ENCODE measurements around the gene POLN. TPM values are rescaled to one million over a fixed set of nuclear protein-coding genes. Genes with fewer than 3 reads are reported as not detected.
"Not testable (repeated sequence)": the region's sequence is repeated elsewhere in the genome, so short reads cannot be mapped to it uniquely, and the experiment has no call there.

Gene POLN
- total and polyA plus RNA-seq, 3 experiments from 2014 or later, result 0.55 to 1.6 (median 1.5) TPM

- Mint-ChIP-seq H3K27ac (no peak overlapping the region), H3K4me1 (peaks cover 2 to 5% (median 5%) of the 10 kb centered on the region in 3 donors), H3K27me3 (peaks cover 26 to 49% of the 10 kb centered on the region in 2 donors), H3K36me3 (peaks cover 0 to 1% (median 0%) of the 10 kb centered on the region in 3 donors), H3K9me3 (no peaks in the 10 kb centered on the region), H3K4me3 (no peak overlapping the region)
- Histone ChIP-seq H3K4me3 (ENCODE audit: low read length) (no peak overlapping the region), H3K9me3 (ENCODE audit: low read length) (no peaks in the 10 kb centered on the region), H3K4me1 (ENCODE audit: insufficient read depth, low read length) (peaks cover 3% of the 10 kb centered on the region), H3K27ac (ENCODE audit: low read depth, low read length) (no peak overlapping the region), H3K36me3 (ENCODE audit: insufficient read depth, low read length) (no peaks in the 10 kb centered on the region), H3K27me3 (ENCODE audit: insufficient read depth, low read length, poor library complexity, severe bottlenecking) (peaks cover 3% of the 10 kb centered on the region)
- ChIA-PET CTCF (no interaction called here), POLR2A (no interaction called here)
- DNase-seq, result no peak
These were observed 205.6 kb downstream of the POLN start for GRCh38 chr4:2036327-2036726.

- DNase-seq; H3K4me3 ChIP-seq (ENCODE audit: low read length); CTCF ChIA-PET; H3K27me3 ChIP-seq (ENCODE audit: insufficient read depth, low read length, poor library complexity, severe bottlenecking); H3K27ac ChIP-seq (ENCODE audit: low read depth, low read length); H3K9me3 Mint-ChIP-seq; H3K4me1 Mint-ChIP-seq; H3K36me3 Mint-ChIP-seq; H3K9me3 ChIP-seq (ENCODE audit: low read length); H3K4me1 ChIP-seq (ENCODE audit: insufficient read depth, low read length); H3K27ac Mint-ChIP-seq; H3K4me3 Mint-ChIP-seq; POLR2A ChIA-PET; H3K36me3 ChIP-seq (ENCODE audit: insufficient read depth, low read length): not testable (repeated sequence)
- peaks cover 13 to 51% of the 10 kb centered on the region in 2 donors for H3K27me3 Mint-ChIP-seq
These were observed 210.8 kb downstream of the POLN start for GRCh38 chr4:2031161-2031560.

DNA sequence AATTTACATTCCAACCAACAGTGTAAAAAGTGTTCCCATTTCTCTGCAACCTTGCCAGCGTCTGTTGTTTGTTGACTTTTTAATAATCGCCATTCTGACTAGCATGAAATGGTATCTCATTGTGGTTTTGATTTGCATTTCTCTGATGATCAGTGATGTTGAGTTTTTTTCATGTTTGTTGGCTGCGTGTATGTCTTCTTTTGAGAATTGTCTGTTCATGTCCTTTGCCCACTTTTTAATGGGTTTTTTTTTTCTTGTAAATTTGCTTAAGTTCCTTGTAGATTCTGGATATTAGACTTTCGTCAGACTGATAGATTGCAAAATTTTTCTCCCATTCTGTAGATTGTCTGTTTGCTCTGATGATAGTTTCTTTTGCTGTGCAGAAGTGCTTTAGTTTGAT is 214.8 kb downstream of the POLN start:
- H3K27me3 Mint-ChIP-seq, result peaks cover 20 to 56% of the 10 kb centered on the region in 2 donors
- not testable (repeated sequence) for H3K9me3 Mint-ChIP-seq

DNA sequence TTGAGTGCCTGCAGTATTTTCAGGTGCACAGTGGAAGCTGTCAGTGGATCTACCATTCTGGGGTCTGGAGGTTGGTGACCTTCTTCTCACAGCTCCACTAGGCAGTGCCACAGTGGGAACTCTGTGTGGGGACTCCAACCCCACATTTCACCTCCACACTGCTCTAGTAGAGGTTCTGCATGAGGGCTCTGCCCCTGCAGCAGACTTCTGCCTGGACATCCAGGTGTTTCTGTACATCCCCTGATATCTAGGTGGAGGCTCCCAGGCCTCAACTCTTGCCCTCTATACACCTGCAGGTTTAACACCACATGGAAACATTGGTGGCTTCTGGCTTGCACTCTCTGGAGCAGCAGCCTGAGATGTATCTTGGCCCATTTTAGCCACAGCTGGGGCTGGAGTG is 216.1 kb downstream of the POLN start:
- H3K9me3 Mint-ChIP-seq, result peaks cover 0 to 5% (median 0%) of the 10 kb centered on the region in 5 donors
- Histone ChIP-seq H3K9me3 (ENCODE audit: low read length) (no peaks in the 10 kb centered on the region), H3K27ac (ENCODE audit: low read depth, low read length) (no peak overlapping the region), H3K4me1 (ENCODE audit: insufficient read depth, low read length) (no peaks in the 10 kb centered on the region), H3K36me3 (ENCODE audit: insufficient read depth, low read length) (no peaks in the 10 kb centered on the region), H3K27me3 (ENCODE audit: insufficient read depth, low read length, poor library complexity, severe bottlenecking) (no peaks in the 10 kb centered on the region), H3K4me3 (ENCODE audit: low read length) (no peak overlapping the region)
- peaks cover 0 to 5% (median 3%) of the 10 kb centered on the region in 3 donors for H3K36me3 Mint-ChIP-seq
- DNase-seq, result no peak
- peak overlapping the region in 1 of 8 donors; percentile 57 for H3K27ac Mint-ChIP-seq
- no peak overlapping the region for H3K4me3 Mint-ChIP-seq
- CTCF ChIA-PET, result no interaction called here
- no peaks in the 10 kb centered on the region for H3K4me1 Mint-ChIP-seq
- H3K27me3 Mint-ChIP-seq, result peaks cover 29 to 62% of the 10 kb centered on the region in 2 donors
- POLR2A ChIA-PET, result no interaction called here

More for the DNA sequence above, 214.8 kb downstream of the POLN start:
- H3K27ac Mint-ChIP-seq; H3K4me1 Mint-ChIP-seq; H3K4me1 ChIP-seq (ENCODE audit: insufficient read depth, low read length); CTCF ChIA-PET; POLR2A ChIA-PET; DNase-seq; H3K27me3 ChIP-seq (ENCODE audit: insufficient read depth, low read length, poor library complexity, severe bottlenecking); H3K27ac ChIP-seq (ENCODE audit: low read depth, low read length); H3K36me3 Mint-ChIP-seq; H3K4me3 Mint-ChIP-seq; H3K36me3 ChIP-seq (ENCODE audit: insufficient read depth, low read length); H3K9me3 ChIP-seq (ENCODE audit: low read length); H3K4me3 ChIP-seq (ENCODE audit: low read length): not testable (repeated sequence)

DNA sequence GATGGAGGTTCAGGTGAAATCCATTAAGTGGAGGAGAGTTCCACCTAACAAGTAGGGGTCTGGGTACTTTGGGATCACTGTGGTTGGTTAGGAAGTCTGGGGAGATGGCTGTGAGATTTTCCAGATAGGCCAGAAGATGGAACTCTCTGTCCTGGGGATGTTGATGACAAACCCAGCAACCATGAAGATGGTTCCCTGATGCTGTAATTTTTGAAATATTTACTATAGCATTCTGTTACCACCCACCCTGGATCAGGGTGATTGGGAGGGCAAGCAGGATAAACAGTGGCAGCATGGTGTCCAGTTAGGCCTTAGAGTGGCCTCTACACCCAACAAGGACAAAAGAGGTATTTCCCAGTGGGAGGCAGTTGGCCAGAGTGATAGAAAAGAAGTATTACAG is 217.2 kb downstream of the POLN start:
- POLR2A ChIA-PET, result no interaction called here
- no peaks in the 10 kb centered on the region for H3K27me3 ChIP-seq (ENCODE audit: insufficient read depth, low read length, poor library complexity, severe bottlenecking)
- Mint-ChIP-seq H3K4me3 (no peak overlapping the region), H3K36me3 (peaks cover 0 to 5% (median 3%) of the 10 kb centered on the region in 3 donors), H3K27ac (no peak overlapping the region), H3K9me3 (peaks cover 0 to 5% (median 0%) of the 10 kb centered on the region in 5 donors), H3K4me1 (no peaks in the 10 kb centered on the region), H3K27me3 (peaks cover 33 to 63% of the 10 kb centered on the region in 2 donors)
- no peaks in the 10 kb centered on the region for H3K36me3 ChIP-seq (ENCODE audit: insufficient read depth, low read length)
- H3K27ac ChIP-seq (ENCODE audit: low read depth, low read length), result no peak overlapping the region
- no peak overlapping the region for H3K4me3 ChIP-seq (ENCODE audit: low read length)
- no peaks in the 10 kb centered on the region for H3K4me1 ChIP-seq (ENCODE audit: insufficient read depth, low read length)
- CTCF ChIA-PET, result no interaction called here
- no peaks in the 10 kb centered on the region for H3K9me3 ChIP-seq (ENCODE audit: low read length)
- no peak for DNase-seq

Other genes with a start within 250 kb of the POLN start
- gene NELFA, start 233.1 kb downstream of the POLN start, total RNA-seq, result 10 to 100 TPM; 42.5 to 44.6 TPM
- gene NELFA, start 233.1 kb downstream of the POLN start, polyA plus RNA-seq, result 31.2 TPM
- under 1 TPM; 0.42 to 0.55 TPM for gene NAT8L, start 182.8 kb downstream of the POLN start, total RNA-seq
- gene NAT8L, start 182.8 kb downstream of the POLN start, polyA plus RNA-seq, result not detected
- gene HAUS3, start within 50 bp of the POLN start, total RNA-seq, result 10 to 100 TPM; 23.8 to 23.9 TPM
- 26.6 TPM for gene HAUS3, start within 50 bp of the POLN start, polyA plus RNA-seq
- 10 to 100 TPM; 10.2 to 12.2 TPM for gene MXD4, start 20.0 kb upstream of the POLN start, total RNA-seq
- 47.2 TPM for gene MXD4, start 20.0 kb upstream of the POLN start, polyA plus RNA-seq
- 10 to 100 TPM; 12.9 to 13.2 TPM for gene ZFYVE28, start 176.5 kb upstream of the POLN start, total RNA-seq
- 14.8 TPM for gene ZFYVE28, start 176.5 kb upstream of the POLN start, polyA plus RNA-seq
- gene CFAP99, start 176.8 kb upstream of the POLN start, total RNA-seq, result under 1 TPM in 1 of 2 experiments, not detected in 1; 0.07 TPM
- not detected for gene CFAP99, start 176.8 kb upstream of the POLN start, polyA plus RNA-seq
- gene RNF4, start 227.0 kb upstream of the POLN start, total RNA-seq, result 10 to 100 TPM; 95.4 to 98.1 TPM
- 94.8 TPM for gene RNF4, start 227.0 kb upstream of the POLN start, polyA plus RNA-seq

All from CD8-positive, alpha-beta memory T cell (primary cell).